WTC11 (cell line): ENCODE results near the gene CLEC3A. TPM values are rescaled to one million over a fixed set of nuclear protein-coding genes. Genes with fewer than 3 reads are reported as not detected.

Experiments used
- ATAC-seq: fragments of 200-7000 bp; cut with Tn5 transposase; 2 replicates; pipeline ENCODE4 v1.10.0; 2021; ENCODE audit warnings: mild to moderate bottlenecking, moderate library complexity
- CTCF ChIA-PET: fragments of 300-600 bp; sonication (Branson Sonifier 250); formaldehyde crosslinking; loops from one replicate; lab custom pipeline; 2021; ENCODE audit warnings: antibody characterized with exemption; lab: Charles Lee
- POLR2A ChIA-PET: fragments of 350-600 bp; sonication (Branson Sonifier 250); formaldehyde crosslinking; loops from one replicate; lab custom pipeline; 2021; ENCODE audit warnings: antibody characterized with exemption; lab: Charles Lee
- DNase-seq: peaks from one replicate; pipeline ENCODE4 v3.0.0; 2021; ENCODE audit warnings: low spot score
- H3K27ac Mint-ChIP-seq: 2 replicates; pipeline ENCODE4 v1.8.0; 2021; ENCODE audit warnings: mixed read lengths
- H3K27me3 Mint-ChIP-seq: 2 replicates; pipeline ENCODE4 v1.8.0; 2021; ENCODE audit warnings: low read depth, mild to moderate bottlenecking, moderate library complexity, mixed read lengths
- H3K36me3 Mint-ChIP-seq: 2 replicates; pipeline ENCODE4 v1.8.0; 2021; ENCODE audit warnings: mixed read lengths
- H3K4me1 Mint-ChIP-seq: 2 replicates; pipeline ENCODE4 v1.8.0; 2022; ENCODE audit warnings: mixed read lengths
- H3K4me3 Mint-ChIP-seq: 2 replicates; pipeline ENCODE4 v1.8.0; 2021; ENCODE audit warnings: mild to moderate bottlenecking, moderate library complexity, mixed read lengths
- H3K9me3 Mint-ChIP-seq: 2 replicates; pipeline ENCODE4 v1.8.0; 2021; ENCODE audit warnings: mixed read lengths
- HMGA2 ChIP-seq: fragments of 250-450 bp; sonication (Bioruptor Pico); IDR thresholded peaks from 2 replicates; pipeline ENCODE4 v1.4.0; 2021; ENCODE audit warnings: mild to moderate bottlenecking, moderate library complexity
- JUN ChIP-seq: sonication (generic); formaldehyde crosslinking; IDR thresholded peaks from 2 replicates; pipeline ENCODE4 v1.8.0; 2023; ENCODE audit warnings: mild to moderate bottlenecking, missing genetic modification reagents
- NR2C2 ChIP-seq: sonication (generic); formaldehyde crosslinking; IDR thresholded peaks from 2 replicates; pipeline ENCODE4 v1.8.0; 2022; ENCODE audit warnings: mild to moderate bottlenecking, missing genetic modification reagents
- OVOL2 ChIP-seq: fragments of 250-450 bp; sonication (Bioruptor Pico); IDR thresholded peaks from 2 replicates; pipeline ENCODE4 v1.9.0; 2021; ENCODE audit warnings: mild to moderate bottlenecking, borderline replicate concordance
- TEAD4 ChIP-seq: sonication (generic); formaldehyde crosslinking; IDR thresholded peaks from 2 replicates; pipeline ENCODE4 v1.8.0; 2022; ENCODE audit warnings: mild to moderate bottlenecking, missing genetic modification reagents
- ZNF396 ChIP-seq: fragments of 250-450 bp; sonication (Bioruptor Pico); IDR thresholded peaks from 2 replicates; pipeline ENCODE4 v1.8.0; 2021; ENCODE audit warnings: mild to moderate bottlenecking, moderate library complexity, borderline replicate concordance
- ZNF416 ChIP-seq: fragments of 250-450 bp; sonication (Bioruptor Pico); IDR thresholded peaks from 2 replicates; pipeline ENCODE4 v1.9.0; 2021; ENCODE audit warnings: mild to moderate bottlenecking, inconsistent platforms
- ZNF671 ChIP-seq: fragments of 250-450 bp; sonication (Bioruptor Pico); IDR thresholded peaks from 2 replicates; pipeline ENCODE4 v1.8.0; 2021; ENCODE audit warnings: mild to moderate bottlenecking
- total RNA-seq: library from RNA; stranded (reverse); gene quantifications from 3 replicates; pipeline ENCODE4 v1.2.3, GENCODE V29; 2021
- TF ChIP-seq, protein P1 (sequence below): sonication (generic); formaldehyde crosslinking; IDR thresholded peaks from 2 replicates; pipeline ENCODE4 v1.8.1; 2022; ENCODE audit warnings: mild to moderate bottlenecking, moderate library complexity, missing genetic modification reagents
- TF ChIP-seq, protein P2 (sequence below): sonication (generic); formaldehyde crosslinking; IDR thresholded peaks from 2 replicates; pipeline ENCODE4 v1.8.1; 2023; ENCODE audit warnings: mild to moderate bottlenecking, missing genetic modification reagents, moderate library complexity
- TF ChIP-seq, protein P3 (sequence below): sonication (generic); formaldehyde crosslinking; IDR thresholded peaks from 2 replicates; pipeline ENCODE4 v1.8.1; 2023; ENCODE audit warnings: mild to moderate bottlenecking, missing genetic modification reagents
- TF ChIP-seq, protein P4 (sequence below): fragments of 250-450 bp; sonication (Bioruptor Pico); IDR thresholded peaks from 2 replicates; pipeline ENCODE4 v1.9.0; 2021; ENCODE audit warnings: mild to moderate bottlenecking, borderline replicate concordance
- TF ChIP-seq, protein P5 (sequence below): sonication (generic); formaldehyde crosslinking; IDR thresholded peaks from 2 replicates; pipeline ENCODE4 v1.8.1; 2023; ENCODE audit warnings: mild to moderate bottlenecking, moderate library complexity, missing genetic modification reagents
- TF ChIP-seq, protein P6 (sequence below): sonication (generic); formaldehyde crosslinking; IDR thresholded peaks from 2 replicates; pipeline ENCODE4 v1.8.1; 2022; ENCODE audit warnings: low read depth, mild to moderate bottlenecking, moderate library complexity, missing genetic modification reagents, borderline replicate concordance
- TF ChIP-seq, protein P7 (sequence below): sonication (generic); formaldehyde crosslinking; IDR thresholded peaks from 2 replicates; pipeline ENCODE4 v1.8.1; 2022; ENCODE audit warnings: missing genetic modification reagents, borderline replicate concordance
- TF ChIP-seq, protein P8 (sequence below): sonication (generic); formaldehyde crosslinking; conservative IDR thresholded peaks from 2 replicates; pipeline ENCODE4 v1.8.1; 2022; ENCODE audit warnings: mild to moderate bottlenecking, missing genetic modification reagents
- TF ChIP-seq, protein P9 (sequence below): fragments of 200-600 bp; IDR thresholded peaks from 2 replicates; pipeline ENCODE4 v1.8.0; 2022; ENCODE audit warnings: antibody characterized with exemption

CLEC3A gene
- total RNA-seq, 1 experiment from 2014 or later, result not detected

DNA sequence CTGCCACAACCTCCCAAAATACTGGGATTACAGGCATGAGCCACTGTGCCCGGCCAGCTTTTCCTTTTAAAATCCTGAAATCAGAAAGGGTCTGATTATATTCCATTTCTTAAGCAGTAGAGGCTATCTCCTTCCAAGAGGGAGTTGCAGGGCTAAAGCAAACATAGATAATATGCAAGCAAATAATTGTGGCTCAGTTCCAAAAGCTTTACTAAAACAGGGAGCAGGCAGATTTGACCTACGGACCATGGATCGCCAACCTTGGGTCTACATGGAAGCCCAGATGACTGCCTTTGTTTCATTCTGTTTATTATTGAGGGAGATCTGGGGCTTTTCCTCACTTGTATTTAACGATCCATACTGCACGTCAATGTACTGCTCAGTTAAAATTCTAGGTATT lies 38.5 kb downstream of the CLEC3A start (continued):
- TF ChIP-seq, protein P1, sequence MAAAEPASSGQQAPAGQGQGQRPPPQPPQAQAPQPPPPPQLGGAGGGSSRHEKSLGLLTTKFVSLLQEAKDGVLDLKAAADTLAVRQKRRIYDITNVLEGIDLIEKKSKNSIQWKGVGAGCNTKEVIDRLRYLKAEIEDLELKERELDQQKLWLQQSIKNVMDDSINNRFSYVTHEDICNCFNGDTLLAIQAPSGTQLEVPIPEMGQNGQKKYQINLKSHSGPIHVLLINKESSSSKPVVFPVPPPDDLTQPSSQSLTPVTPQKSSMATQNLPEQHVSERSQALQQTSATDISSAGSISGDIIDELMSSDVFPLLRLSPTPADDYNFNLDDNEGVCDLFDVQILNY (CRISPR knock-in tag), result no peak

DNA sequence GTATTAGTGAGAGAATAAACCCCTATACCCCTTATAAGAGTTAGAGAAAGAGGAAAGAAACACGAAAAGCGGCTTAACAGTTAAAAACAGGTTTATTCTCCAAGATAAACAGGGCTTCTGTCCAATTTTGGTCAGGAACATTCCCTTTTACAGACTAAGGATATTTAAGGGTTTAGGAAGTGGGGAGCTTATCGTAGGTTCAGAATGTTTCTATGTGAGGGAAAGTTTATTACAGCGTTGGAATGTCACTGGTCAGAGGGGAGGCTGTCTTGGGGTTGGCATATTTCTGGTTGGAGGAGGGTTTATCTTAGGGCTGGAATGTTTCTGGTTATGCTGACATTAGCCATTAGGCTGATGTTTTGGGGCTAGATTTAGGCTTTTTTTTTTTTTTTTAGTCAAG lies 43.0 kb downstream of the CLEC3A start:
- peaks cover 100% of the 10 kb centered on the region for H3K27me3 Mint-ChIP-seq
- no peak overlapping the region for H3K4me3 Mint-ChIP-seq
- ATAC-seq, result no peak
- H3K36me3 Mint-ChIP-seq, result peaks cover 5% of the 10 kb centered on the region; the same call in 1 of the 2 replicates
- 0 out of 2 replicates have a peak, but pooled peaks cover 3% of the 10 kb centered on the region for H3K9me3 Mint-ChIP-seq
- CTCF ChIA-PET, result no interaction called here
- DNase-seq, result no peak
- POLR2A ChIA-PET, result no interaction called here
- peaks cover 2% of the 10 kb centered on the region; the same call in 1 of the 2 replicates for H3K4me1 Mint-ChIP-seq
- H3K27ac Mint-ChIP-seq, result no peak overlapping the region
- TF ChIP-seq OVOL2 (CRISPR knock-in tag) (no peak), ZNF416 (no peak), JUN (CRISPR knock-in tag) (no peak), ZNF671 (CRISPR knock-in tag) (no peak), ZNF396 (CRISPR knock-in tag) (no peak), HMGA2 (CRISPR knock-in tag) (no peak), TEAD4 (CRISPR knock-in tag) (no peak), NR2C2 (no peak)
- TF ChIP-seq, protein P2, sequence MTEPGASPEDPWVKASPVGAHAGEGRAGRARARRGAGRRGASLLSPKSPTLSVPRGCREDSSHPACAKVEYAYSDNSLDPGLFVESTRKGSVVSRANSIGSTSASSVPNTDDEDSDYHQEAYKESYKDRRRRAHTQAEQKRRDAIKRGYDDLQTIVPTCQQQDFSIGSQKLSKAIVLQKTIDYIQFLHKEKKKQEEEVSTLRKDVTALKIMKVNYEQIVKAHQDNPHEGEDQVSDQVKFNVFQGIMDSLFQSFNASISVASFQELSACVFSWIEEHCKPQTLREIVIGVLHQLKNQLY (CRISPR knock-in tag), result no peak
- TF ChIP-seq, protein P3, sequence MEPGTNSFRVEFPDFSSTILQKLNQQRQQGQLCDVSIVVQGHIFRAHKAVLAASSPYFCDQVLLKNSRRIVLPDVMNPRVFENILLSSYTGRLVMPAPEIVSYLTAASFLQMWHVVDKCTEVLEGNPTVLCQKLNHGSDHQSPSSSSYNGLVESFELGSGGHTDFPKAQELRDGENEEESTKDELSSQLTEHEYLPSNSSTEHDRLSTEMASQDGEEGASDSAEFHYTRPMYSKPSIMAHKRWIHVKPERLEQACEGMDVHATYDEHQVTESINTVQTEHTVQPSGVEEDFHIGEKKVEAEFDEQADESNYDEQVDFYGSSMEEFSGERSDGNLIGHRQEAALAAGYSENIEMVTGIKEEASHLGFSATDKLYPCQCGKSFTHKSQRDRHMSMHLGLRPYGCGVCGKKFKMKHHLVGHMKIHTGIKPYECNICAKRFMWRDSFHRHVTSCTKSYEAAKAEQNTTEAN (CRISPR knock-in tag), result no peak
- TF ChIP-seq, protein P4, sequence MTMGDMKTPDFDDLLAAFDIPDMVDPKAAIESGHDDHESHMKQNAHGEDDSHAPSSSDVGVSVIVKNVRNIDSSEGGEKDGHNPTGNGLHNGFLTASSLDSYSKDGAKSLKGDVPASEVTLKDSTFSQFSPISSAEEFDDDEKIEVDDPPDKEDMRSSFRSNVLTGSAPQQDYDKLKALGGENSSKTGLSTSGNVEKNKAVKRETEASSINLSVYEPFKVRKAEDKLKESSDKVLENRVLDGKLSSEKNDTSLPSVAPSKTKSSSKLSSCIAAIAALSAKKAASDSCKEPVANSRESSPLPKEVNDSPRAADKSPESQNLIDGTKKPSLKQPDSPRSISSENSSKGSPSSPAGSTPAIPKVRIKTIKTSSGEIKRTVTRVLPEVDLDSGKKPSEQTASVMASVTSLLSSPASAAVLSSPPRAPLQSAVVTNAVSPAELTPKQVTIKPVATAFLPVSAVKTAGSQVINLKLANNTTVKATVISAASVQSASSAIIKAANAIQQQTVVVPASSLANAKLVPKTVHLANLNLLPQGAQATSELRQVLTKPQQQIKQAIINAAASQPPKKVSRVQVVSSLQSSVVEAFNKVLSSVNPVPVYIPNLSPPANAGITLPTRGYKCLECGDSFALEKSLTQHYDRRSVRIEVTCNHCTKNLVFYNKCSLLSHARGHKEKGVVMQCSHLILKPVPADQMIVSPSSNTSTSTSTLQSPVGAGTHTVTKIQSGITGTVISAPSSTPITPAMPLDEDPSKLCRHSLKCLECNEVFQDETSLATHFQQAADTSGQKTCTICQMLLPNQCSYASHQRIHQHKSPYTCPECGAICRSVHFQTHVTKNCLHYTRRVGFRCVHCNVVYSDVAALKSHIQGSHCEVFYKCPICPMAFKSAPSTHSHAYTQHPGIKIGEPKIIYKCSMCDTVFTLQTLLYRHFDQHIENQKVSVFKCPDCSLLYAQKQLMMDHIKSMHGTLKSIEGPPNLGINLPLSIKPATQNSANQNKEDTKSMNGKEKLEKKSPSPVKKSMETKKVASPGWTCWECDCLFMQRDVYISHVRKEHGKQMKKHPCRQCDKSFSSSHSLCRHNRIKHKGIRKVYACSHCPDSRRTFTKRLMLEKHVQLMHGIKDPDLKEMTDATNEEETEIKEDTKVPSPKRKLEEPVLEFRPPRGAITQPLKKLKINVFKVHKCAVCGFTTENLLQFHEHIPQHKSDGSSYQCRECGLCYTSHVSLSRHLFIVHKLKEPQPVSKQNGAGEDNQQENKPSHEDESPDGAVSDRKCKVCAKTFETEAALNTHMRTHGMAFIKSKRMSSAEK, result no peak
- TF ChIP-seq, protein P5, sequence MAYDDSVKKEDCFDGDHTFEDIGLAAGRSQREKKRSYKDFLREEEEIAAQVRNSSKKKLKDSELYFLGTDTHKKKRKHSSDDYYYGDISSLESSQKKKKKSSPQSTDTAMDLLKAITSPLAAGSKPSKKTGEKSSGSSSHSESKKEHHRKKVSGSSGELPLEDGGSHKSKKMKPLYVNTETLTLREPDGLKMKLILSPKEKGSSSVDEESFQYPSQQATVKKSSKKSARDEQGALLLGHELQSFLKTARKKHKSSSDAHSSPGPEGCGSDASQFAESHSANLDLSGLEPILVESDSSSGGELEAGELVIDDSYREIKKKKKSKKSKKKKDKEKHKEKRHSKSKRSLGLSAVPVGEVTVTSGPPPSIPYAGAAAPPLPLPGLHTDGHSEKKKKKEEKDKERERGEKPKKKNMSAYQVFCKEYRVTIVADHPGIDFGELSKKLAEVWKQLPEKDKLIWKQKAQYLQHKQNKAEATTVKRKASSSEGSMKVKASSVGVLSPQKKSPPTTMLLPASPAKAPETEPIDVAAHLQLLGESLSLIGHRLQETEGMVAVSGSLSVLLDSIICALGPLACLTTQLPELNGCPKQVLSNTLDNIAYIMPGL (CRISPR knock-in tag), result no peak
- TF ChIP-seq, protein P6, sequence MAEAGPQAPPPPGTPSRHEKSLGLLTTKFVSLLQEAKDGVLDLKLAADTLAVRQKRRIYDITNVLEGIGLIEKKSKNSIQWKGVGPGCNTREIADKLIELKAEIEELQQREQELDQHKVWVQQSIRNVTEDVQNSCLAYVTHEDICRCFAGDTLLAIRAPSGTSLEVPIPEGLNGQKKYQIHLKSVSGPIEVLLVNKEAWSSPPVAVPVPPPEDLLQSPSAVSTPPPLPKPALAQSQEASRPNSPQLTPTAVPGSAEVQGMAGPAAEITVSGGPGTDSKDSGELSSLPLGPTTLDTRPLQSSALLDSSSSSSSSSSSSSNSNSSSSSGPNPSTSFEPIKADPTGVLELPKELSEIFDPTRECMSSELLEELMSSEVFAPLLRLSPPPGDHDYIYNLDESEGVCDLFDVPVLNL (CRISPR knock-in tag), result no peak
- TF ChIP-seq, protein P7, sequence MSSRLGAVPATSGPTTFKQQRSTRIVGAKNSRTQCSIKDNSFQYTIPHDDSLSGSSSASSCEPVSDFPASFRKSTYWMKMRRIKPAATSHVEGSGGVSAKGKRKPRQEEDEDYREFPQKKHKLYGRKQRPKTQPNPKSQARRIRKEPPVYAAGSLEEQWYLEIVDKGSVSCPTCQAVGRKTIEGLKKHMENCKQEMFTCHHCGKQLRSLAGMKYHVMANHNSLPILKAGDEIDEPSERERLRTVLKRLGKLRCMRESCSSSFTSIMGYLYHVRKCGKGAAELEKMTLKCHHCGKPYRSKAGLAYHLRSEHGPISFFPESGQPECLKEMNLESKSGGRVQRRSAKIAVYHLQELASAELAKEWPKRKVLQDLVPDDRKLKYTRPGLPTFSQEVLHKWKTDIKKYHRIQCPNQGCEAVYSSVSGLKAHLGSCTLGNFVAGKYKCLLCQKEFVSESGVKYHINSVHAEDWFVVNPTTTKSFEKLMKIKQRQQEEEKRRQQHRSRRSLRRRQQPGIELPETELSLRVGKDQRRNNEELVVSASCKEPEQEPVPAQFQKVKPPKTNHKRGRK (CRISPR knock-in tag), result no peak
- TF ChIP-seq, protein P8, sequence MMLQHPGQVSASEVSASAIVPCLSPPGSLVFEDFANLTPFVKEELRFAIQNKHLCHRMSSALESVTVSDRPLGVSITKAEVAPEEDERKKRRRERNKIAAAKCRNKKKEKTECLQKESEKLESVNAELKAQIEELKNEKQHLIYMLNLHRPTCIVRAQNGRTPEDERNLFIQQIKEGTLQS (CRISPR knock-in tag), result no peak
- TF ChIP-seq, protein P9, sequence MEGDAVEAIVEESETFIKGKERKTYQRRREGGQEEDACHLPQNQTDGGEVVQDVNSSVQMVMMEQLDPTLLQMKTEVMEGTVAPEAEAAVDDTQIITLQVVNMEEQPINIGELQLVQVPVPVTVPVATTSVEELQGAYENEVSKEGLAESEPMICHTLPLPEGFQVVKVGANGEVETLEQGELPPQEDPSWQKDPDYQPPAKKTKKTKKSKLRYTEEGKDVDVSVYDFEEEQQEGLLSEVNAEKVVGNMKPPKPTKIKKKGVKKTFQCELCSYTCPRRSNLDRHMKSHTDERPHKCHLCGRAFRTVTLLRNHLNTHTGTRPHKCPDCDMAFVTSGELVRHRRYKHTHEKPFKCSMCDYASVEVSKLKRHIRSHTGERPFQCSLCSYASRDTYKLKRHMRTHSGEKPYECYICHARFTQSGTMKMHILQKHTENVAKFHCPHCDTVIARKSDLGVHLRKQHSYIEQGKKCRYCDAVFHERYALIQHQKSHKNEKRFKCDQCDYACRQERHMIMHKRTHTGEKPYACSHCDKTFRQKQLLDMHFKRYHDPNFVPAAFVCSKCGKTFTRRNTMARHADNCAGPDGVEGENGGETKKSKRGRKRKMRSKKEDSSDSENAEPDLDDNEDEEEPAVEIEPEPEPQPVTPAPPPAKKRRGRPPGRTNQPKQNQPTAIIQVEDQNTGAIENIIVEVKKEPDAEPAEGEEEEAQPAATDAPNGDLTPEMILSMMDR, result no peak
